IPS-NIHi7 (cell line): ENCODE measurements around the gene PKD1L1.
"Not testable (repeated sequence)": the region's sequence is repeated elsewhere in the genome, so short reads cannot be mapped to it uniquely, and the experiment has no call there.

ENCODE experiments used
- DNase-seq: peaks from one replicate; pipeline ENCODE4 v3.0.0; 2012; ENCODE audit warnings: mixed read lengths; ENCODE audit errors: extremely low spot score

The PKD1L1 gene

DNA sequence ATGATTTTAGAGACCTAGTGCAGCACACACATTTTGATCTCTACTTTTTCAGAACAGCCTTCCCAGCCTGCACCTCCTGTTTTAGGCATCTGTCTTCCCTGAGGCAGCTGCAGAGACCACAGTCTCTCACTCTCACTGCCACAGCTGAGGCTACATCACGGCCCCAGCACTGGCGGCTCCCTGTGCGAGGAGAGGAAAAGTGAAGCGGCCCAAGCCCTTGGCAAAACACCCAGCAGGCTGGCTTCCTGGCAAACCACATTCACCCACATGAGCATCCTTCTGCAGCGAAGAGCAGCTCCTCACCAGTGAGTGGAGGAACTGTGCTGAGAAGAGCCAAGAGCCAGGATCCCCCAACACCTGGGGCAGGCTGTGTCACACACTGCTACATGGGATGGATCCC lies 17.2 kb upstream of the PKD1L1 start:
- no peak for DNase-seq

DNA sequence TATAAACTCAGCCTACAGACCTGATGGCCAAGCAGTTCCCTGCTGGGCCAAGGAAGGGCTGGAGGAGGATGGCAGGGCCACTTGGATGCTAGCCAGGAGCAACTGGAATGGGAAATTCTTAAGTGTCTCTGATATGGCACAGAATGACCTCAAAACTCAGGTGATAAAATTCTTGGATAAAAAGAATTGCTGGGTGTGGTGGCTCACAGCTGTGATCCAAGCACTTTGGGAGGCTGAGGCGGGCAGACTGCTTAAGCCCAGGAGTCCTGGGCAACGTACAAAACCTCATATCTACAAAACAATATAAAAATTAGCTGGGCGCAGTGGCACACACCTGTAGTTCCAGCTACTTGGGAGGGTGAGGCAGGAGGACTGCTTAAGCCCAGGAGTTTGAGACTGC lies 14.0 kb upstream of the PKD1L1 start:
- no peak for DNase-seq

DNA sequence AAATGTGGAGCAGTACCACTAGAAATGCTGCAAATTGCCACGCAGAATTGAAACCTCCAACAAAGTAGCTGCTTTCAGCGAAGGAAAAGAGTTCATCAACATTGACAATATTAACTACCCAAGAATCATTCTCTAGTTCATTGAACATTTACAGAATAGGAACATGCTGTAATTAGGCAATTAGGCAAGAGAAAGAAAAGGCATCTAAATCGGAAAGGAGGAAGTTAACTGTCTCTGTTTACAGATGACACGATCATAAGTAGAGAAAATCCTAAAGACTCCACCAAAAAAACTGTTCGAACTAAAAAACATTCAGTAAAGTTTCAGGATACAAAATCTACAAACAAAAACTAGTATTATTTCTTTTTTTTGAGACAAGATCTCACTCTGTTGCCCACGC lies 8.9 kb upstream of the PKD1L1 start:
- DNase-seq, result no peak

DNA sequence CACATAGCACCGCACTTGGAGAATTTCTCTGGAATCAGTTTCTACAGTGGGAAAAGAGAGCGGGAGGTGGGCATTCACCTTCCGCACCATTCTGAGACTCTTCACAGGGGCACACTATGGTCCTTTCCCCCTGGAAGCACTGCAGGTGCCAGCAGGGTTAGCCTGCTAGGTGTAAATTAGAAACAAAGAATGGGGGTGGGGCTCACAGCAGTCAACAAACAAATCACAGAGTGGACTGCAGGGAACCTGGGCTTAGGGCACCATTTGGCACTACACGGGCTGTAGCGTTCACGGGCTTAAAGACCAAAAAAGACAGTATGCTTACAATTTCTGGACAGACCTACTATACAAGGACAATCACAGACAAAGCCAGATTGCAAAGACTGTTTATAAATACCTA lies 8.0 kb upstream of the PKD1L1 start:
- DNase-seq, result no peak

DNA sequence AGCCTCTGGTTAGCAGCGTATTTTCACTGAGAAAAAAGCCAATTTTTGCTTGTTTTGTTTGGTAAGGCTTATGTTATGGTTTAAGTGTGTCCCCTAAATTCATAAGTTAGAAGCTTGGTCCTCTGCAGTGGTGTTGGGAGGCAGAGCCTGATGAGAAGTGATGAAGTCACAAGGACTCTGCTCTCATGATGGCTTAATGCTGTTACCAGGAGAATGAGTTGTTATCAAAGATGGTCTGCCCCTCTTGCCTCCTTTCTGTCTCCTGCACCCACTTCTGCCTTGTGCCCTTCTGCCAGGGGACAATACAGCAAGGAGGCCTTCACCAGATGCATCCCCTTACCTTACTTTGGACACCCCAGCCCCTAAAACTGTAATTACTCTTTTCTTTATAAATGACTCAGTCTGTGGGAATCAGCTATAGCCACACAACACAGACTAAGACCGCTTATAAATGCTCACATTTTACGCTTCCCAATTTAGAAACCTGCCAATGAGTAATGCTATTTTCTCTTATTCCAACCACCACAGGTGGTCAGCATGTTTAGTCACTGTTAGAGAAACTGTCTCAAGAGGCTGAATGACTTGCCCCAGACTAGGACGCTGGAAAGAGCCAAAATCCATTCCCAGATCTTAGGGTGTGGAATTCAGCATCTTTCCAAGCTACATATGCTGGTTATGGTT lies 6.1 kb upstream of the PKD1L1 start:
- DNase-seq, result no peak

DNA sequence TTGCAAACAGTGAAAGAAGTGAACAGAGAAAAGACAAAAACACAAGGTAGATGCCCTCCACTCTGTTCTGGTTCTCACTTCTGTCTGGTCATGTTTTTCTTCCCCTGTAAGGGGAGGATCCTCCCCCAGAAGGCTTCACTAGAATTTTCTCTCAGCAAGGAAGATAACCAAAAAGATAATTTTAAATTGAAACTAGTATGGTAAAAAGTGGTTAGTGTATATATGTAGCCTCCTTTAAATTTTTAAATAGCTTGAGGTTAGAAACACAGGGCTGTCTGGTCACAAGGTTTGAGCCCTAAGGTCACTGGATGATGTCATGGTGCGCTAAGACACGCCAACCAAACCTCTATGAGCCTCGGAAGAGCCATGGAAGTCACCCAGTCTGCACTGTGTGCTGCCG lies 5.6 kb upstream of the PKD1L1 start:
- no peak for DNase-seq

DNA sequence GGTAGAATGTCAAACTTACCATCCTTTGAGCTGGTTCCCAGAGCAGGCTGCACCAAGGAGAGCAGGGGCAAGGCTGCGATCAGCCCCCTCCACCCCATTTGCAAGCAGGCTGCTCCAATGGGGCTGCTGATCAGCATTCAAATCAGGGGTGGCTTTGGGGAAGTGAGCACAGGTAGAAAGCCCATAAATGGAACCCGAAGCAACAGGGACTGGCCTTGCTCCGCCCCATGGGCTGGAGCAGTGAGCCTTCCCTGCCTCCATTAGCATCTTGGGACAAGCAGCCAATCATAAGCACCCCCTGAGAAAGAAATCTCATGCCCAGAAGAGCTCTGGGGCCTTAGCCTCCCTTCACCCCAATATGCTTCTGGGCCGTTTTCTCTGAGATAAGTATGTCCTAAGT lies 4.0 kb upstream of the PKD1L1 start:
- DNase-seq, result peak; percentile 34

DNA sequence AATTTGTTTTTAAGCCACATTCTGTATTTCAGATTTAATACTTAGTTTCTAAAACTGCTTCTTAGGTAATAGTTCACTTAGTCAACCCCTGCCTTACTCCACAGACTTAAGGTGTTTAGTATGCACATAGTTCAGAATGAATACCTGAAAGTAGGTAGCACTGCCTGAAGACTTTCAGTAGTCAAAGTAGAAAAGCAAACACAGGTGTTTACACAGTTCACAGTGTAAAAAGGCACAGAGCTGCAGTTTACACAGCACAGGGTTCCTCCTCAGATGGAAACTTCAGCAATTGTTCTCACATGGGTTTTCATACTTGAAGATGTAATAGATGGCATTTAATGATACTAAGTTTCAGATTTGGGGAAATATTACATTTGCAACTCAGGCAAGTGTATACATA lies 3.1 kb upstream of the PKD1L1 start:
- no peak for DNase-seq

DNA sequence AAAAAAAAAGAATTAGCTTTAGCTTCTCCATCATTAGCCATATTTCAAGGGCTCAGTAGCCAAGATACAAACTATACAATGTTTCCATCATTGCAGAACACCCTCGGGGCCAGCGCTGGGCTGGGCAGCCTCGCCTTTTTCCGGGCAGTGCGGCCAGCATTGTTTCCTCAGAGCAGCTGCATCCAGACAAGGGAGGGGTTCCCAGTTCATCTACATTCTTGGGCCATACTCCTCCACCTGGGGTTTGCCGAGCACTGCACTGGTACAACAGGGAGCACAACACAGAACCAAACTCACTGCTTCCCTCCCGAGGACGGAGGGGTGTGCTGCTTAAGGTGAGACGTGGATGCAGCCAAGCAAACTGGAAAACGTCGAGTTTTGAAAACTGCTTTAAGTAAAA lies 2.4 kb upstream of the PKD1L1 start:
- DNase-seq, result no peak

DNA sequence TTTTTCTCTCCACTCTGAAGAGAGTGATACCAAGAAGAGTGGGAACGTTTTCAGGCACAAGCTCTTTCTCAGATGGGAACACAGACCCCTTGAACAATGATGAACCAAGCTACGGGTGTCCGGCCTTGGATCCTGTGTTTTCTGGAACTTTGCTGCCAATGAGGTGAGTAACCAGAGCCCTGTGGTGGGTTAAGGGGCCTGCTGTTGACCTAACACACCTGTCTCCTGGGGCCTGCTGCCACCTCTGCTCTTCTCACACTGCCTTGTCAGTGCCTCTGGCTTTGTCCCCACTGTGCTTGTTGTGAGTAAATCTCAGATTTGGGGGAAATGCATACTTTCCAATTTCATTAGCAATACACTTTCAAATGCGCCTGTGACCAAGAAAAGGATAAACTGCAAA lies 1.4 kb upstream of the PKD1L1 start:
- no peak for DNase-seq

DNA sequence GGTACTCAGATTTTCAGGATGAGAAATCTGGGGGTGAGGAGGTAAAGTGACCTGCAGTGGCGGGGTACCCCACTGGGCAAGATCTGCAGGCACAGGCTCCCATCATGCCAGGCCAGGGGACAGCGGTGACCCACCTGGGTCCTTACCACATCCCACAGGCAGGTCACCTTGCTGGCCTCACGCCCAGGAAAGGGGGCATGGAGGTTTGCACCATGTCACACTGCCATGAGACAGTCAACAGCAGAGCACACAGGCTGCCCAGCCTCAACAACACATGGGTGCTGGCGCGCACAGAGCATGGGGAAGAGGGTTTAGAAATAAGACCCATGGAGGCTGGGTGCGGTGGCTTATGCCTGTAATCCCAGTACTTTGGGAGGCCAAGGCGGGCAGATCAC lies 914 bp downstream of the PKD1L1 start:
- no peak for DNase-seq

DNA sequence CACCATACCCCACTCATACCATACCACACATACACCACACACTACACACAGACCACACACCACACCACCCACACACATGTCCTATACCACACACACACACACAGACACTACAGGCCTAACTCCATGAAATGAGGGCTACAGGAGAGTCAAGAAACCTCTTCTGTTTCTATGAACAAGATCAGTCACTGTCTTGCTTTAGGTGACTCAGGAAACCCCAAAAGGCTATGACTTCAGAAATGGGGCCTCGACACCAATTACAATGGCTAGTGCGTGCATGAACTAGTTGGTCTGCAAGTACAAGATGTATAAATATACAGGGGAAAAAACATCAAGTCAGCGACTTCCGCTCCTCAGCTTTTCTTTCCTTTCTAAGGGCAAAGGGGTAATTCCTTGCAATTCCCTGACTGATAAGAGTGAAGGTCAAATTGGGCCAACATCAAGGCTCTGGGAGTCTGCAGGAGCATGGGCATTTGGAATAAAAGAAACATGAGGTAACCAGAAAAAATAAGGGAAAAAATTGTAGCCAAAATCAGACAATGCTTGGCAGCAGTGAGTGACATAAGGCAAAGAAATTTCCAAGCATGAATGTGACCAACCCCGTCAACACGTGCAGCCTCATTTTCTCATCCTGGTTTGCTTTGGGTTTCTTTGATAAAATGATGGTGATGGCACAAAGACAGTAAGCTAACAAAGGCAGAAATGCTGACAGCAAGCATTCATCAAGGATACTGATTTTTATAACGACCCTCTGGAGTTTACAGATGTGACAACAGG lies 1.5 kb downstream of the PKD1L1 start:
- DNase-seq, result no peak

DNA sequence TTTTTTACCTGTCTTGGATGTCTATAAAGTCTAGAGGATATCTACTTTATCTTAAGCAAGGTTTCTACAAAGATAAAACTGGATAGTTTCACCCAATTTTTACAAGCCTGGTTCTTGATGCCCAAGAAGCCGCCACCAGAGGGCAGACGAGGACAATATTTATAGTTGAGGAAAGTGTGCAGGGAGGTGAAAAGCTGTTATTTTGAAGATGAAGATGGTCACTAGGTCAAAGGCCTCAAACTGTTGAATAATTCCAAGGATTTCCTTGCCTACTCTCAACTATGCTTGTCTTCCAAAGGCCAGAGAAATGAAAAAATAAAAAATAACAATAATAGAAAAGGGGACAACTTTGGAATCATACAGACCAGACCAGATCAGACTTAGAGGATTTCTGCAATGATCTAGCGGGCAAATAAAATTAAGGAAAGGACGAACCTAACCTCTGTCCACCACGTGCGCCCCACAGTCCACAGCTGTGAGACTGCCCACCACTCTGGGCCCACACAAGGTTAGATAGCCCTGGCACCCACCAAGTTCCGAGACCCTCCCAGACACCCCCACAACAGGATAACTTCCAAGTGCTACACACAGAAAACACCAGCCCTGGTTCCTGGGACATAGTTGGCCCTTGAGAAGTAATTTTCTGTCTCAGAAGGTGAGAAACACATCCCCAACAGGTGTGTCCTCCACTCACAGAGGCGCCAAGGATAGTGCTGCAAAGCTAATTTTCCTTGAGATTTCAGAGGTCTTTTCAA lies 2.8 kb downstream of the PKD1L1 start:
- peak; percentile 47 for DNase-seq

DNA sequence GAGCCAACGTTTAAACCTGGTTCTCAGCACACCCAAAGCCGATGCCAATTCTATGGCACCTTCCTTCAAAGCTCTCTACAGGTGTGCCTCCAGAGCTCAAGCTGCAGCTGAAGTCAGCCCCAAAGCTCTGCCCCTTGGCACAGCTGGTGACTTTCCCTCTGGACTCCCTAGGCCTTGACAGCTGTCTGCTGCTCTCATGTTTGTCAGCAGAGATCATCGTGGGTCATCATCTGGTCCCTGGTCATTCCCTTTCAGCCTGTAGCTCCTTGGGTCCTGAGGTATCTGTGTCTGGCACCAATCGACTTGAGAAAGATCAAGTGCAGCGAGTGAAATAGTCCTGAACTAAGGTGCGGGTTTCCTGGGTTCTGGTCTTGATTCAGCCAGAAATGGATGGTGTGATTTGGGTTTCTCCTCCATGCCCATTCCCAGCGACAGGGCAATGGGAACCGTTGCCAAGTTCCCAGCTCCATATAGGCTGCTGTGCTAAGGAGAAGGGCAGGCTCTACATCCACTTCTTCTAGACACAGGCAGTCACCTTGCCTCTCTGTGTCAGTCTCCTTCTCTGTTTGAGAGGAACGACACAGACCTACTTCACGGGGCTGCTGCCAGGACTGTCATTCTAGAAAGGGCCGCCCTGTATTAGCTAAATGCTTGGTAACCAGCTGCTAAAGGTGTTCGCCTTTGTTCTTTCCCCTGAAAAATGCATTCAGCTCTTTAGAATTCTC lies 3.6 kb downstream of the PKD1L1 start:
- no peak for DNase-seq

DNA sequence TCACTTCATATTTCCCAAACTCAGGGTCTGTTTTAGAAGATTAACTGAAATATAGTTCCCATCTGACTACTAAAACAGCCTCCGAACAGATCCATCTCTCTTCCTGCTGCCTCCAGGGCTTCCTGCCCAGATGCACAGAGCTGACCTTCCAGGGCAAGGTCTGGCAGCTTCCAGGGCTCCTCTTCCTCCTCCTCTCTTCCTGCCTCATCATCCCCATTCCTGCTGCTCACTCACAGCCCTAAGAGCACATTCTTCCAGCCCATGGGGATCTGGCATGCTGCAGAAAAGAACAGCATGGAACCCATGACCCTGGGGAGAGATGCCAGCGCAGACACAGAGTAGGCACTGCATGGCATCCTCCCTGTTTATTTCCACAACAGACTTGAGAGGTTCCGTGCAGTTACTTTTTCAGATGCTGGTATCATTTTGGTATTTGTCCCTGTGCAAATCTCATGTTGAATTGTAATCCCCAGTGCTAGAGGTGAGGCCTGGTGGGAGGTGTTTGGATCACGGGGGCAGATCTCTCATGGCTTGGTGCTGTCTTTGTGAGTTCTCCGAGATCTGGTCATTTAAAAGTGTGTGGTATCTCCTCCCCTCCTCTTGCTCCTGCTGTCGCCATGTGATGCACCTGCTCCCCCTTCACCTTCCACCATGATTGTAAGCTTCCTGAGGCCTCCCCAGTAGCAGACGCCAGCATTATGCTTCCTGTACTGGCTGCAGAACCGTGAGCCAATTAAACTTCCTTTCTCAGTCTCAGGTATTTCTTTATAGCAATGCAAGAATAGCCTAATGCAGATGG lies 4.4 kb downstream of the PKD1L1 start:
- no peak for DNase-seq

DNA sequence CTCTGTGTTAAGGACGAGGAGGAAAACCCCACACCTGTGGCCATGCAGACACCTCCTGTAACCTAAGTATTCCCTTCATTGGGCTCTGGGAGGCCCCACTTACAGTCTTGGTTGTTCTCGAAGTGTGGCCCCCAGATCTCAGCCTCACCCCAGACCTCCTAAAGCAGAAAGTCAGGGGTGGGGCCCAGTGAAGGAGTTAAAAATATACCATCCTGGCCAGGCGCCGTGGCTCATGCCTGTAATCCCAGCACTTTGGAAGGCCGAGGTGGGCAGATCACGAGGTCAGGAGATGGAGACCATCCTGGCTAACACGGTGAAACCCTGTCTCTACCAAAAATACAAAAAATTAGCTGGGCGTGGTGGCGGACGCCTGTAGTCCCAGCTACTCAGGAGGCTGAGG lies 5.6 kb downstream of the PKD1L1 start:
- not testable (repeated sequence) for DNase-seq

DNA sequence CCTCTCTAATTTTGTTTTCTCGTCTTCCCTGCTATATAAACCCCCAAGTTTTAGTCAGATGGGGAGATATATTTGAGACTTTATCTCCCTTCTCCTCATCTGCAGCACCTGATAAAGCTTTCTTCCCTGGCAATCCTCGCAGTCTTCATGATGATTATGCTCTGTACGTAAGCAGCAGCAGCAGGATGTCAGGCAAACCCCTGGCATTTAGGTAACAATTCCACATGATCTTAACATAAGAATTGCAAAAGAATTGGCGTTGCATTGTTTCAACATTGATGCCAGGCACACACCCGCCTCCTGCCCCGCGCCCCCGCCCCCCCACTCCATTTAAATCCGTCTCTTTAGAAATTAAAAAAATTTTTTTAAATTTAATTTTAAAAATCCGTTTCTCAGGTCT lies 6.1 kb downstream of the PKD1L1 start:
- DNase-seq, result no peak

DNA sequence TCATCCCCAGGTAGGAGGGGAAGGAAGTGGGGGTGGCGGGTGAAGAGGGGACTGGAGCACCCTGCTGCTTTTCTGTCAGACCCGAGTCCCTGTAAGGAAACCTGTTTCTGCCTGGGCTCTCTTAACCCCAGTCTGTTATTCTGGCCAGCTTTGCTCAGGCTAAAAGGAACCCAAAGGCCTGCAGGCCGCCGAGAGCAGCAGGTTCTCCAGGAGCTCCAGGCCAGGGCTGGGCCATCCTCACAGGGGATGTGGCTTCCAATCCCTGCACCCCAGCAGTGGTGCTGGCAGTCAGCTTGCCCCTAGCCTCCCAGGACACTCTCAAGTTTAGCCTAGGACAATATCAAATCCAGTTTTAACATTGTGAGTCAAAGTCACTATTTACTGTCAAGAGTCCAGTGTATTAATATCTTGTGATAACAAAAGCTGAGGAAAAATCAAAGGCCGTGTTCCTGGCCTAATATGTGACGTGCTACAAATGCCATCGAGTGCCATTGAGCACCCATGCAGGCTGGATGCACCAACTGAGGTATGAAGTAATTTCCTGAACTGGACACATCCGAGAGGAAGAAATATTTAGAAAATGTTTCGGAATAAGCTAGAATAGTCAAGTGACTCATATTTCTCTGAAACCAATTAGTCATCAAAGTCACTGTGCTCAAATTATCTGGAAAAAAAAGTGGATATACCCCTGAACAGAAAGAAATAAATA lies 7.0 kb downstream of the PKD1L1 start:
- no peak for DNase-seq

DNA sequence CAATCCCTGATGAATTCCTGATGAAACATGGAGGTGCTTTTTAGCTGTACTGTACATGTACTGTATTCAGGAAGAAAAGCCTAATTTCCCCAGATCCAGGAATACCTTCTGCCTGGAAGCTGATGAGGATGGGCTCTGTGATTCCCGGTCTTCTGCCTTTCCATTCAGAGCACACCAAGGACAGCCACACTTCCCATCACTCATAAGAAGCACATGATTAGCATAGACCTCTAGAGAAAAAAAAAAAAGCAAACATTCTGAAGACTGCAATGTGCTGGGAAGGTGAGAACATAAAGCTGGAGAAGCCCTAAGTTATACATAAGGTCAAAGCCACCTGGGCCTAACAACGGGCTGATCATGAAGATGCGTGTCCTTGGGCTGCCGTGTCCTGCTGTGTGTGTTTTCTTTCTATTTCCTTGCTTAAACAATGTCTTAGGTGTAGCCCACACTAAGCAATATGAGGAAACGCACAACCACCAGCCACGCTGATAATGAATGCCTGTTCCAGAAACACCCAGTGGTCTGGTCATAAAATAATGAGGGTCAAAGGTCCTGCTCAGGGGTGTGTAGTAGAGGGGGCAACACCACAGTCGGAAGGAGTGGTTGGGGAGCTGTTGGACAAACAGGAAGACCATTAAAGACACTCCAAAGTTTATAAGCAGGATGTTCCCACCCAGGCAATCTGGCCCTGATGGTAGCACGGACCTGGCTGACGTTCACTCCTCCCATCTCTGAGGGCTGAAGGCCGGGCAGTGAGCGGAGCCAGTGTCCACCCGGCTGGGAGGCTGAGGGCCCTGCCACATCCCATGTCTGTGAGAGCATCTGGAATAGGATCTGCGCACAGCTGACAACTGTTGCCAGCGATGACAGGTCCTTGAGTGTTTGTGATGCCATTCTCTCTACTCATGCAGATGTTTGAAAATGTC lies 7.9 kb downstream of the PKD1L1 start:
- no peak for DNase-seq
